Sciatic nerve (tissue), 2 donors: ENCODE data around the gene TUBB3. TPM values are rescaled to one million over a fixed set of nuclear protein-coding genes. Genes with fewer than 3 reads are reported as not detected.
"Not testable (repeated sequence)": the region's sequence is repeated elsewhere in the genome, so short reads cannot be mapped to it uniquely, and the experiment has no call there.

Experiments used
- ATAC-seq: fragments of 200-7000 bp; cut with Tn5 transposase; one replicate; pipeline ENCODE4 v1.9.1; 2020; ENCODE audit warnings: mild to moderate bottlenecking, moderate library complexity
- DNase-seq: peaks from one replicate; pipeline ENCODE4 v3.0.0-alpha.2; 2020; ENCODE audit warnings: low spot score
- intact Hi-C: fragments of 100-400 bp; cut with DNase I; formaldehyde crosslinking; loops from one replicate; pipeline ENCODE4 v1.14.2; 2022
- total RNA-seq: library from RNA; stranded (reverse); fragmentation: NEBNext Ultra II Directional; extraction: Animal tissue kit (Norgen Biotek cat#: 25700); gene quantifications from one replicate; pipeline ENCODE4 v1.2.1, GENCODE V29; 2021
- donor health status: DM: no; HTN: no; CAD: no.
- donor health status: DM: no; HTN: no; CAD: no.

TUBB3 gene
- total RNA-seq = 2.0 TPM

DNA sequence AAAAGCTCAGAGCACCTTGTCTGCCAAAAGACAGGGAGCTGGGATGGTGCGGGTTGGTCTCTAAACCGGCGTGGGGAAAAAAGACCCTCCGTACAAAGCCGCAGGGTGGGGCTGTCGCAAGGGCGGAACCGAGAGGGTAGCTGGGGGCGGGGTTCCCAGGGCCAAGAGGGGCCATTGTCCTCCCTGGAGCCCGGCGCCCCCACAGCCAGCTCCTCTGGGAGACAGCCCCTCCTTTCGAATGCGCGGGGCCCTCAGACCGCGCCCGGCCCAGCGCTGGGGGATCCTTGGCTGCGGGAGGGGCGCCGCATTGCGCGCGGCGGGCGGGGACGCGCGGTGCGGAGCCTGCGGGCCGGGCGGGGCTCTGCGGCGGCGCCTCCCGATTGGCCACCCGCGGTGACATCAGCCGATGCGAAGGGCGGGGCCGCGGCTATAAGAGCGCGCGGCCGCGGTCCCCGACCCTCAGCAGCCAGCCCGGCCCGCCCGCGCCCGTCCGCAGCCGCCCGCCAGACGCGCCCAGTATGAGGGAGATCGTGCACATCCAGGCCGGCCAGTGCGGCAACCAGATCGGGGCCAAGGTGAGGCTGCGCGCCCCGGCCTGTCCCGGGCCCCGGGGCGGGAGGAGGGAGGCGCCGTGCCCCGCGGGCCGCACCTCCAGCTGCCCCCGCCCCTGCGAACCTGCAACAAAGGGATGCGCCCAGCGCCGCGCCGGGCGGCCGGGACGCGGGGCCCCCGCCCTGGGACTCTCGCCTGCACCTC, at the start of gene TUBB3:
TSS of gene TUBB3 (plus strand) at position 459 of the 756 bp plus-strand sequence. CDS start at position 519, 60 bp downstream.
- no peak for DNase-seq
- ATAC-seq = no peak
- intact Hi-C loops = no loop called here

DNA sequence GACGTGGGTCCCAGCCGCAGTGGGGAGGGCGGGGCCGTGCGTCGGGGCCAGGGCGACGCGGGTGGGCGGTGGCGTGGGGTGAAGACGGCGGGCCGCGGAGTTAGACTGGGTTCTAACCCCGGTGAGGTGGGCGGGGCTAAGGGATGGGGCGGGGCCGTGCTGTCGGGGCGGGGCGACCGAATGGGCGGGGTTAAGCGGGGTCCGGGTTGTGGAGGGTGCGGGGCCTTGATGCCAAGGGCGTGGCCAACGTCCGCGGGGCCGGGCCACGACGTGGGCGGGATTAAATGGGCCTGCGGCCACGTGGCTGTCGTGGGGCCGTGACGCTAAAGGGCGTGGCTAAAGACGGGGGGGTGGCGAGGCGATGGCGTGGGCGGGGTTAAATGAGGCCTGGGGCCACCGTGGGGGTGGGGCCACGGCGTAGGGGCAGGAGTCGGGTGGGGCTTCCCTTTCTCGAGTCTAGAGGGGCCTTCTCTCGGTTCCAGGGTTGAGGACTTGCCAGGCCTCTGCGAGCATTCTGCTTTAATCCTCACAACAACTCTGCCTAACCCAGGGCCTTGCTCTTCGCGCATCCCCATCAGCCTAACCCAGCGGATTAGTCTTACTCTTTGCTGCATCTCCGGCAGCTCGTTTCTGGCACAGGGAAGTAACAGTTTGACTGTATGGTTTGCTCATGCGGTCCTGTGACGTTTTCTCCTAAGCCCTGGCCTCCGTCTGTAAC, 49.0 kb upstream of the TUBB3 start:
- intact Hi-C loops = no loop called here
- ATAC-seq (peak; percentile 94), DNase-seq (peak; percentile 99)

DNA sequence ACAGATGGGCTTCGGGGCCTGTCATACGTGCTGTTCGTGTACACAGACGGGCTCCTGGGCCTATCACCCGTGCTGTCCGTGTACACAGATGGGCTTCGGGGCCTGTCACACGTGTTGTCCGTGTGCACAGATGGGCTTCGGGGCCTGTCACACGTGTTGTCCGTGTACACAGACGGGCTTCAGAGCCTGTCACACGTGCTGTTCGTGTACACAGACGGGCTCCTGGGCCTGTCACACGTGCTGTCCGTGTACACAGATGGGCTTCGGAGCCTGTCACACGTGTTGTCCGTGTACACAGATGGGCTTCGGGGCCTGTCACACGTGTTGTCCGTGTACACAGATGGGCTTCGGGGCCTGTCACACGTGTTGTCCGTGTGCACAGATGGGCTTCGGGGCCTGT, 44.0 kb upstream of the TUBB3 start:
- intact Hi-C loops, DNase-seq, ATAC-seq: not testable (repeated sequence)

DNA sequence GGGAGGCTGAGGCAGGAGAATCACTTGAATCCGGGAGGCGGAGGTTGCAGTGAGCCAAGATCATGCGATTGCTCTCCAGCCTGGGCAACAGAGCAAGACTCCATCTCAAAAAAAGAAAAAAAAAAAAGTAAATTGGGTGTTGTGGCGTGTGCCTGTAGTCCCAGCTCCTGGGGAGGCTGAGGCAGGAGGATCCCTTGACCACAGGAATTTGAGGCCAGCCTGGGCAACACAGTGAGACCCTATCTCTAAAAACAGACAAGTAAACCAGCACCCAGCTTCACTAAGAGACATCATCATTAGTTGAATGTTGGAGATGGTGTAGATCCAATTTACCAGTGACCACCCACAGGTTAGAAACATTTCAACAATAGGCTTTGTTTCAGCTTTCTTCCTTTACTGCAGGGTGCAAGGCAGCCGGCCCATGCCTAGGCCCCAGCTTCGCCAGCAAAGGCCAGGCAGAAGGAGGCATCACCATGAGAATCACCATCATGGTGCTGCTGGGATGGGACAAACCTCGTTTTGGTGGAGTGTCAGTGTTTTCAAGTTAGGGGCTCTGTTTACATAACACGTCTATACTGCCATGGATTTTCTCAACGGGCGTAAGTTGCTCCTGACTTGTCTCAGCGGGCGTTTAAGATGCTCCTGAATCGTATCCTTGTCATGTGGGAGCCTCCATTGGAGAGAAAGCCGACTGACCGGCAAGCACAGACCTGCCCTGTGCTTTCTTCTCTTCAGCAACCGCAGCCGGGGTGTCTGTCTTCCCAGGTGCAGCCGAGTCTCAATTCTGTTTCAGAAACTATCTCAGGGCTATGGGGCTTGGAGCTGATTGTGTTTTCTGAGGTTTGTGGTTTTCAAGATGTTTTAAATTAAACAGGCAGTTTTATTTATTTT, 42.4 kb upstream of the TUBB3 start:
- DNase-seq (no peak), ATAC-seq (no peak)
- intact Hi-C loops = no loop called here

DNA sequence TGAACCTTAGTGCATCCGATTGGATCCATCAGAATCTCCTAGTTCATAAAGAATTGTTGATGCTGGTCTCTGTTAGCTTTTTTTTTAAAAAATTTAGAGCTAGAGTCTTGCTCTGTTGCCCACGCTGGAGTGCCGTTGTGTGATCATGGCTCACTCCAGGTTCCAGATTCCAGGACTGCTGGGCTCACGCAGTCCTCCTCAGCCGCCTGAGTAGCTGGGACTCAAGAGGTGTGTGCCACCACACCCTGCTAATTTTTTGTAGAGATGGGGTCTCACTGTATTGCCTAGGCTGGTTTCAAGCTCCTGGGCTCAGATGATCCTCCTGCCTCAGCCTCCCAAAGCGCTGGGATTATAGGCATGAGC, 41.8 kb upstream of the TUBB3 start:
- DNase-seq (no peak), ATAC-seq (no peak)
- intact Hi-C loops = no loop called here

DNA sequence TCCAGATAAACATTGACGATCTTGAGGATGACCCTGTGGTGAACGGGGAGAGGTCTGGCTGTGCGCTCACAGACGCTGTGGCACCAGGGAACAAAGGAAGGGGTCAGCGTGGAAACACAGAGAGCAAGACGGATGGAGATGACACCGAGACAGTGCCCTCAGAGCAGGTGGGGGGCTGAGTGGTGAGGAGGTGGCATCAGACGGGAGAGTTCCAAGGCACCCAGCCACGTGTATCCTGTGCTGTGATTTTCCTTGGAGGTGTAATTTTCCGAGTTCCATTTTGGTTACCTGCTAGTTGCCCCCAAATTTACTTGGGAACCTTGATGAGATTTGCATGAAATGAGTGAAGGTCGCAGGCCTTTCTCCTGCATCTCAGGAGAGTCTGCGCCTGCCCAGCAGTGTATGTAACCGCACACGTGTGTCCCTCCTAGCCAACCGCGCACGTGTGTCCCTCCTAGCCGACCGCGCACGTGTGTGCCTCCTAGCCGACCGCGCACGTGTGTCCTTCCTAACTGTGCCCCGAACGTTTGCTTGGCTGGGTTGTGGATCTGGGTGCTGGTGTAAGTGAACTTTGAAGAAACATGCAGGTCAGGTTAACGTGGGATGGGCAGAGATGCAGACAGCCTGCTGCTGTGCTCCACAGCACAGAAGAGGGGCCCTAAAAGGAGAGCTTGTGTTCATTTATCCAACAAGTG, 39.6 kb upstream of the TUBB3 start:
- ATAC-seq (no peak), DNase-seq (no peak)
- intact Hi-C loops = no loop called here

DNA sequence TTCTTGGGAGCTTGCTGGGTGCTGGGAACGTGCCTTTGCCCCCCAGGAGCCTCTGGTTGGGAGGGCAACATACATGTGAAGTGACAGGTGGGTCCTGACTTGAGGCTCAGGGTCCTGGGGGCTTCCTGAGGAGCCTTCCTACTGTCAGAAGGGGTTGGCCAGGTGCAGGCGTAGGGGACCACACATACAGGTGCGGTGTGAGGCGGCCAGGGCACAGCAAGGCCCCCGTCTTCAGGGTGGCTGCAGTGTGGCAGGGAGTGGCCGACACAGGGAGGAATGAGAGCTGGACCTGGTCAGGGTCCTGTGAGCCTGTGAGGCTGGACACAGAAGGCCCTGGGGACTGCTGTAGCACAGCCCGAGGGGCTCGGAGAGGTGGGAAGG, 39.1 kb upstream of the TUBB3 start:
- no peak for ATAC-seq
- DNase-seq = no peak
- intact Hi-C loops = no loop called here

DNA sequence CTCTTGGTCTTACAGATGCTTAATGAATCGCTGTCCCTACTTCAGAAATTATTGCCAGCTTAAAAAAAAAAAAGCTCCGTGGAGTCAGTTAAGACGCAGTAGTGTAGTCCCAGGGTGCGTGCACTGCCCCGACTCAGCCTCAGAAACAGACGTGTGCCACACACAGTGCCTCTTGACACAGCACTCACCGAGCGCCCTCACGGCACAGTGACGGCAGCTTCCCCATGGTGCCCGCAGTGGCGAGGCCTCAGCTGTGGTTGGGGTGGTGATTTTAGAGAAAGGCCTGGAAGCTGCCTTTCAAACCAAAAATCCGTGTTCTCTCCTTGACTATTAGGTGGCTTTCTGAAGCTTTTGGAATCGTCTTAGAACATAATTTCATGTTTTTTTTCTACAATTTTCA, 35.9 kb upstream of the TUBB3 start:
- intact Hi-C loops = no loop called here
- no peak for ATAC-seq
- DNase-seq = no peak

DNA sequence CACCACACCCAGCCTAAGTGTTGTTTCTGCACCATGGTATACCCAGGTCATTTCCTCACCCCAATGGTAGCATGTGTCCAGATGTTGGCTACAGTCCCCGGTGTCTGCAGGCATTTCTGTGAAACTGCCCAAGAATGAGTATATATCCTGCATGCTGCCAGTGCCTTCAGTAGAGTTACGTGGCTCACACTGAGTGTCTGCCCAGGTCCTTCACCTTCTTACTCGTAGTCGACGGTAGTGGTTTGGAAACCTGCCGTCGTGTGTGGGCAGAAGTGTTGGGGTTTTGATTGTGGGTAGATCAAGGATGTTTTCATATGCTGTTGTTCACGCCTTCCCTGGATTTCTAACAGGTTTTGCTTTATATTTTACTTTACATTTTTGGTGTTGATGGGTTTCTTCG, 32.9 kb upstream of the TUBB3 start:
- no peak for ATAC-seq
- intact Hi-C loops = no loop called here
- DNase-seq = no peak

DNA sequence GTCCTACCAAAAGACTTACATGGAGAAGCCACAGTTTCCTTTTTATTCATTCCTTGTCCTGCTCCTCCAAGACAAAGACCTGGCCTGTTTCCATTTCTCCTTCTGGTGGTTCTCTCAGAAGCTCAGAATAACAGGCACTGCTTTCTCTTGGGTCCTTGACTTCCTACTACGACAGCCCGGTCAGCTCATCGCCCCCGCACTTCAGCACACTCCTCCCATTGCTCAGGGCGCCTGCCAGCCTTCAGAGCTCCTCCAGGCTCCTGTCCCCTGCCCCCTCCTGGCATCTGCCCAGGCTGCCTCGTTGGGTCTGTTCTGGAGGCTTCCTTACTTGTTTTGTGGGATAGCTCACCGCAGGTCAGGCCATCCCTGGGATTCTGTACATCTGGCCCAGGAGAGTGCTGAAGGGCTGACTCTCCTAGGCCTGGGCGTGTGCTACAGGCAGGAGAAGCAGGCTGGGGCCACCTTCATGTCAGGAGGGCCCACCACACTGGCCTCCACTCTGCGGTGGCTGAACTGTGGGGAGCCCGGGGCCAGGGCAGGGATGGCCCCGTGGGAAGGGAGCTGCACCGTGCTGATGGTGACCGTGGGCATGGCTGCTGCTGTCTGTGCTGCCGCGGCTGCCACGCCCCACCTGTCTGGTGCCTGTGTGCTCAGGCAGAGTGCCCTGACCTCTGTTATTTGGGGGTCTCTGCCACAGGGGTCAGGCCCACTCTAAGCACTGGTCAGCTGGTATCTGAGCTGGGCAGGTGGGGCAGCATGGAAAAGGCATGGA, 32.1 kb upstream of the TUBB3 start:
- intact Hi-C loops = no loop called here
- ATAC-seq (peak; percentile 45), DNase-seq (no peak)

DNA sequence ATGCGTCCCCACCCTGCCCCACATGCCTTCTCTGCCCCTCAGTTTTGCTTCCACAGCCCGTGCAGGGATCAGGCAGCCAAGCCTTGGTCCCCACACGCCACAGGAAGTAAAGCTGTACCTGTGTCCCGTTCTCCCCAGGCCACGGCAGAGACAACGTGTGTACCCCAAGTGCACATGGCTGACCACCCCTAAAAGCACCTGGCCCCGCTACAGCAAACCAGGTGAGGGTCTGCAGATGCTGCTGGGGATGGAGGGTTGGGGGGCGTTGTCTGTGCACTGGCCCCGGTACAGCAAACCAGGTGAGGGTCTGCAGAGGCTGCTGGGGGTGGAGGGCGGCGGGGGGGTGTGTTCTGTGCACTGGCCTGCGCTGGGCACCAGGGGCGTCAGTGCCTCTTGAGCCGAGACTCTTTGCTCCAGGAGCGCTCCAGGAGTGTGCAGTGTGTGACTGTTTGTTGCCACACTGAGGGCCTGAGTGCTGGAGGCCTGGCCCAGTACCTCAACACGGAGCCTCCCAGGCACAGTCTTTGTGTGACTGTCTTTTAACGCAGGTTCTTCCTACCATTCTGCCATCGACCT, 31.0 kb upstream of the TUBB3 start:
- DNase-seq (no peak), ATAC-seq (no peak)
- intact Hi-C loops = no loop called here

DNA sequence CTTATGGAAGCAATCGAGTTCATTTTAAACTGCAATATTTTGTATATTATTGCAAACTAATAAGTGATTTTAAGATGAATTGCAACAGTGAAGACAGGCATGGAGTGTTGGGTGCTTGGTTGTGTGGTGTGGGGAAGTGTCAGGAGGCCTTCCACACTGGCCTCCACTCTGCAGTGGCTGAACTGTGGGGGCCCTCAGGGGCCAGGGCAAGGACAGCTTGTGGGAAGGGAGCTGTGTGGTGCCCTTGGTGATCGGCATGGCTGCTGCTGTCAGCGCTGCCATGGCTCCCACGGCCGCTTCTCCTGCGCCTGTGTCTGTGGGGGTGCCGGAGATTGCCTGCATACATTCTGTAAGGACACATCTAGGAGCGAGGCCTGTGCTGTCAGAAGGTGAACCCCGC, 30.5 kb upstream of the TUBB3 start:
- intact Hi-C loops = no loop called here
- DNase-seq (no peak), ATAC-seq (no peak)

DNA sequence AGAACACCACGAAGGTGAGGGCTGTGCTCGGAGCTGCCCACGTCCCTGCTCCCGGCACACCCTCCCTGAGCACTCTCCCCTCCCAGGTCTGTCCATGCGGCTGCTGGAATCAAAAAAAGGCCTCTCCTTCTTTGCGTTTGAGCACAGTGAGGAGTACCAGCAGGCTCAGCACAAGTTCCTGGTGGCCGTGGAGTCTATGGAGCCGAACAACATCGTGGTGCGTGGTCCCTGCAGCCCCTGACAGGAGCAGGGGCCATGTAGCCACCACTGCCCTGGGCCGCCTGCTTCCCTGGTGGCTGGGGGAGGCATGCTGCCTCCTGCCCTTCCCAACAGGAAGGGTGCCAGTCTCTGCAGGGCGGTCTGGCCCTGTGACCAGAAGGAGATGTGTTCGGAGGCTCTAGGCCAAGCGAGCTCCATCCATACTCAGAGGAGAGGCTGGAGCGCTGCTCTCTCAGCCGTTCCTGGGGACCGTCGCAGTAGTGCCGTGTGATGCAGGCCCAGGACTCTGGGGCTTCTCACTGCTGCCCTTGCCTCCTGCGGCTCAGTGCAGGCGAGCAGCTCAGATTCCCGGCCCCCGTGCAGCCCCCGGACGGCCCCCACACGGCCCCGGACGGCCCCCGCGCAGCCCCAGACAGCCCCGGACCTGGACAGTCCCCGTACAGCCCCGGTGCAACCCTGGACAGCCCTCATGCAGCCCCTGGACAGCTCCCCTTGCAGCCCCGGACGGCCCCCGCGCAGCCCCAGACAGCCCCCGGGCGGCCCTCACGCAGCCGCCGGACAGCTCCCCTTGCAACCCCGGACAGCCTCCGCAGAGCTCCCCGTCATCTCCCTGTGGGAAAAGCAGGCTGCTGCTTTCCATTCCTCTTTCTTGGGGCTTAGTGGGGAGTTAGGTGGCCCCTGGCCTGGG, 29.2 kb upstream of the TUBB3 start:
- intact Hi-C loops = no loop called here
- ATAC-seq = no peak
- no peak for DNase-seq

DNA sequence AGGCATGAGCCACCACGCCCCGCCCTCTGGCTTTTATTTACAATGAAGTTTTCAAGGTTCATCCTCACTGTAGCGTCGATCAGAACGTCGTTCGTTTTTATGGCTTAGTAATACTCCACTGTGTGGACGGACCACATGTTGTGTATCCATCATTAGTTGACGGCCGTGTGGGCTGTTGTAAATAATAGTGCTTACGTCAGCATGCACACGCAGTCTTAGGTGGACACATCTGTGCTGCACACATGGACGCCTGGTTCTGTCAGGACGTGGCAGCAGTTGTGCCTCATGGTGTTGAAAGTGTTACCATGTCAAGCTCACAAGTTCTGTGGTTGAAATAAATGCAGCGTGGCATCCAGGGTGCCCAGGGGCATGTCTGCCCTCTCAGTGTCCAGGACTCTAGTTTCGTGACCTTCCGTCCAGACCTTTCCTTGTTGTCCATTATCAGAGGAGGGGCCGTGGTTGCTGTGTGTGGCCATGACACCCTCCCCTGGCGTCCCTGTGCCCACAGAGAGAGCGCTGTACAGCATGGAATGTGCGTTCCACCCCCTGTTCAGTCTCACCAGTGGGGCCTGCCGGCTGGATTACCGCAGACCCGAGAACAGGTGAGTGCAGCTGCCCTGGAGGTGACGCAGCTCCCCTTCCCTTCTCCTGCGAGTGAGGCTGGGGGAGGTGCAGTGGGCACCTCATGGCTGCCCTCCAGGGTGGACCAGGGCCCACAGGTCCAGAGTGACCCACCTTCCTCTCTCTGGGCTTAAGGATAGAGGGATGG, 27.5 kb upstream of the TUBB3 start:
- no peak for DNase-seq
- no peak for ATAC-seq
- intact Hi-C loops = no loop called here

DNA sequence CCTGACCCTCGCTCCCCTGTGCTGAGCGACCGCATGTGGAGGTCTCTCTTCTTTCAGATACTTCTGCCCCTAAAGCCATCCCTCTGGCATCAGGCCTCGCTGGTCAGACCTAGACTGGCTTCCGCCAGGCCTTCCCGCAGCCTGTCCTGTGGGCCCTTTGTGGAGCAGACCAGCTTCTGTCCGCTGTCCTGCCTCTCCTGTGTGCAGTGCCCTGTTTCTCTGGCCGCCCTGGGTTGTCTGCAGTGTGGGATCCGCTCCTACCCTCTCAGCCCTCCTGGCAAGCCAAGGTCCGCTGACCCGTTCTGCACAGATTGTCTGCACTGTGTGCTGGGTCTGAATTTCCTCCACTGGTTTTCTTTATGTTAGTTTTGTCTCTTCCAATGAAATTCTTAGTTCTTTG, 25.9 kb upstream of the TUBB3 start:
- DNase-seq = no peak
- no peak for ATAC-seq
- intact Hi-C loops = no loop called here

DNA sequence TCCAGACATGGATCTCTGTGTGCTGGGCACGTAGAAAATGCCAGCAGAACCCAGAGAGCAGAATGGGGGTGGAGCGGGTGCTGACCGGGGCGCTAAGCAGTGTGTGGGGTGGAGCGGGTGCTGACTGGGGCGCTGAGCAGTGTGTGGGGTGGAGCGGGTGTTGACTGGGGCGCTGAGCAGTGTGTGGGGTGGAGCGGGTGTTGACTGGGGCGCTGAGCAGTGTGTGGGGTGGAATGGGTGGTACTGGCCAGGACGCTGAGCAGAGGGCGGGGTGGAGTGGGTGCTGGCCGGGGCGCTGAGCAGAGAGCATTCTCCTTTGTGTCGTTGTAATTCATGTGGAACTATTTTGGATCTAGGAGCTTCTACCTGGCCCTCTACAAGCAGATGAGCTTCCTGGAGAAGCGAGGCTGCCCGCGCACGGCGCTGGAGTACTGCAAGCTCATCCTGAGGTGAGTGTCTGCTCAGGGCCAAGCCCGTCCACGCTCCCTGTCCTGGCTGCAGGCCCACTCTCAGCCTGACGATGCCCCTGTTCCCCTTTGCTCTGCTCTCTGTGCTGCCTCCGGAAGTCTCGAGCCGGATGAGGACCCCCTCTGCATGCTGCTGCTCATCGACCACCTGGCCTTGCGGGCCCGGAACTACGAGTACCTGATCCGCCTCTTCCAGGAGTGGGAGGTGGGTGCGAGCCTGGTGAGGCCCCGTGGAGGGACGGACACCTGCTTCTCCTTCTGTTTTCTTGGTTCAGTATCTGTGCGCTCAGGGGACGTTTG, 24.8 kb upstream of the TUBB3 start:
- intact Hi-C loops = no loop called here

More for the DNA sequence above, 24.8 kb upstream of the TUBB3 start:
- DNase-seq = no peak
- ATAC-seq = no peak
